HepG2 (cell line): ENCODE data around the gene IFRD1. TPM values are rescaled to one million over a fixed set of nuclear protein-coding genes. Genes with fewer than 3 reads are reported as not detected.

ENCODE experiments used
- ETV6 ChIP-seq: sonication (generic); formaldehyde crosslinking; conservative IDR thresholded peaks from 2 replicates; pipeline ENCODE4 v1.4.0; 2020; ENCODE audit warnings: missing genetic modification reagents
- FOXK1 ChIP-seq: sonication (generic); formaldehyde crosslinking; IDR thresholded peaks from 2 replicates; pipeline ENCODE4 v1.4.0; 2020; ENCODE audit warnings: low read depth, missing genetic modification reagents, borderline replicate concordance
- GABPA ChIP-seq, 2 experiments: IDR thresholded peaks; 2 replicates each; pipeline ENCODE4 v1.6.1; 2011 to 2016; ENCODE audit warnings: low read depth in 2 of 2, low read length in 1 of 2, missing biosample characterization in 1 of 2, missing genetic modification characterization in 1 of 2
- HNRNPH1 ChIP-seq: fragments of 200-400 bp; formaldehyde crosslinking; optimal IDR thresholded peaks from 2 replicates; pipeline ENCODE3; 2017; ENCODE audit warnings: mild to moderate bottlenecking, low read depth, low read length
- JDP2 ChIP-seq: sonication (generic); formaldehyde crosslinking; IDR thresholded peaks from 2 replicates; pipeline ENCODE4 v1.8.1; 2022; ENCODE audit warnings: missing genetic modification reagents, borderline replicate concordance
- KDM2A ChIP-seq: sonication (generic); formaldehyde crosslinking; IDR thresholded peaks from 2 replicates; pipeline ENCODE4 v1.4.0; 2020; ENCODE audit warnings: low read depth, missing genetic modification reagents, borderline replicate concordance
- NFRKB ChIP-seq: fragments of 450-650 bp; IDR thresholded peaks from 2 replicates; pipeline ENCODE4 v1.6.1; 2017
- NR2F1 ChIP-seq, 2 experiments: fragments of 450-650 bp in 1 of 2; formaldehyde crosslinking in 1 of 2; IDR thresholded peaks; 2 replicates each; pipeline versions ENCODE4 v1.5.0 to v1.6.1; 2016 to 2020; ENCODE audit warnings: mild to moderate bottlenecking in 1 of 2, missing compliant biosample characterization in 1 of 2, missing genetic modification reagents in 1 of 2, moderate library complexity in 1 of 2
- TAF15 ChIP-seq: fragments of 200-400 bp; formaldehyde crosslinking; IDR thresholded peaks from one replicate; pipeline ENCODE4 v1.6.1; 2018; ENCODE audit warnings: mild to moderate bottlenecking, low read depth, low read length; ENCODE audit not compliant: poor library complexity, severe bottlenecking
- ZNF816 ChIP-seq: sonication (generic); formaldehyde crosslinking; IDR thresholded peaks from 2 replicates; pipeline ENCODE4 v1.8.0; 2022; ENCODE audit warnings: missing genetic modification reagents, mild to moderate bottlenecking, borderline replicate concordance
- polyA plus RNA-seq, 8 experiments: library from polyadenylated mRNA; depleted of rRNA in 3 of 8; stranded (reverse) in 7 of 8; unstranded in 1 of 8; fragments of >200 nt; fragmentation: Illumina TruSeq in 4 of 8; extraction: Trizol in 4 of 8; gene quantifications; 2 replicates each; pipeline versions ENCODE4 v1.2.1 to v1.2.3, GENCODE V29; 2011 to 2016; ENCODE audit warnings: low read depth in 4 of 8, missing spikeins in 1 of 8, mixed read lengths in 1 of 8; ENCODE audit not compliant: insufficient read depth in 1 of 8
- total RNA-seq, 5 experiments: library from RNA; depleted of rRNA; stranded (reverse); fragments of >200 nt; fragmentation: Illumina TruSeq; extraction: Trizol; gene quantifications; 2 replicates each; pipeline ENCODE4 v1.2.3, GENCODE V29; 2016; ENCODE audit warnings: low read depth in 1 of 5
- TF ChIP-seq, protein P1 (sequence below): sonication (generic); formaldehyde crosslinking; IDR thresholded peaks from 2 replicates; pipeline ENCODE4 v1.4.0; 2020; ENCODE audit warnings: missing genetic modification reagents, borderline replicate concordance
- TF ChIP-seq, protein P2 (sequence below): IDR thresholded peaks from 2 replicates; pipeline ENCODE4 v1.6.1; 2016; ENCODE audit warnings: low read depth, control low read depth
- TF ChIP-seq, protein P3 (sequence below): sonication (generic); formaldehyde crosslinking; IDR thresholded peaks from 2 replicates; pipeline ENCODE4 v1.4.0; 2020; ENCODE audit warnings: missing genetic modification reagents
- TF ChIP-seq, protein P4 (sequence below): sonication (generic); formaldehyde crosslinking; IDR thresholded peaks from 2 replicates; pipeline ENCODE4 v1.5.0; 2020; ENCODE audit warnings: missing genetic modification reagents, mild to moderate bottlenecking, borderline replicate concordance
- TF ChIP-seq, protein P5 (sequence below): sonication (generic); formaldehyde crosslinking; IDR thresholded peaks from 2 replicates; pipeline ENCODE4 v1.4.0; 2020; ENCODE audit warnings: mild to moderate bottlenecking, missing genetic modification reagents
- TF ChIP-seq, protein P6 (sequence below): sonication (generic); formaldehyde crosslinking; IDR thresholded peaks from 2 replicates; pipeline ENCODE4 v1.4.0; 2020; ENCODE audit warnings: missing genetic modification reagents

Gene IFRD1
- total and polyA plus RNA-seq, 2 of the 13 experiments (the other 11 are each of a cell fraction or from before 2014, with no cell fraction given): 50.9 to 55.5 TPM

DNA sequence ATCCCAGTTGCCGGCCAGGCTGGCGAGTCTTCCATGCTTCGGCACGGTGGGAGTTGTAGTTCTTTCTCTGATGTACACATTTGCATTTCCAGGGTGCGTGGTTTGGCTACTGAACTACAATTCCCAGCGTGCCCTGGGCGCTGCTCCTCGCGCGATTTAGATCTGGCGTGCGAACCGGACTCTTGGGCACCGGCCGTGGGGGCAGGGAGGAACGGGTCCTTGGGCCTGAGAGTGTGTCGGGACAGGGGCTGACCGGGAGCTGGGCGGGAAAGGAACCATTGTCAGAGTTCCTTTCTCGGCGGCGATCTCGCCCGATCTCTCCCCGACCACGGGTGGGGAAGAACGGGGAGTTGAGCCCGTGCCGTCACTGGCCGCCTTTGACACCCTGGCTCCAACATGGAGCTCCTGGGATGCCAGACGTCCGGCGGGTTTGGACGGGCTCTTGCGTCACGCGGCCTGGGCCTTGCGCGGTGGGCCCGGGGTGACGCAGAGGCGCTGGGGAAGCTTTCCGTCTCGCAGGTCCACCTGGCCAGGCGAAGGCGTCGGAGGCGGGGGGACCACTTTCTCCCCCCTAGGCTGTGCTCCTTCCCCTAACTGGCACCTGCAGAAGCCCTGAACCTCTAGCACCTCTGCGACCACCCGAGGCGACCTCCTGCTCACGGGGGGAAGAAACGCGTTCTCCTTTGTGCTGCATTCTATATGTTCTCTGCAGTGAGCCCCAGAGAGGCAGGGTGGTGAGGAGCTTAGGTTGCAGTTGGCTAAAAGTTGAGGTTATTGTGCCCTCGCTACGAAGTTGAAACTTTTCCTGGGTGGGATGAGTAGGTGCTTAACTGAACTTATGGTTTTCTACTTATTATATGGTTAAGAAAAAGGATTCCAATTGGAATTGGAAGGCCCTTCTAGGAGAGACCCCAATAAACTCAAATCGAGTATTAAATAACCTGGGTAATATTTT lies 824 bp downstream of the IFRD1 start (continued):
- TF ChIP-seq, protein P1, sequence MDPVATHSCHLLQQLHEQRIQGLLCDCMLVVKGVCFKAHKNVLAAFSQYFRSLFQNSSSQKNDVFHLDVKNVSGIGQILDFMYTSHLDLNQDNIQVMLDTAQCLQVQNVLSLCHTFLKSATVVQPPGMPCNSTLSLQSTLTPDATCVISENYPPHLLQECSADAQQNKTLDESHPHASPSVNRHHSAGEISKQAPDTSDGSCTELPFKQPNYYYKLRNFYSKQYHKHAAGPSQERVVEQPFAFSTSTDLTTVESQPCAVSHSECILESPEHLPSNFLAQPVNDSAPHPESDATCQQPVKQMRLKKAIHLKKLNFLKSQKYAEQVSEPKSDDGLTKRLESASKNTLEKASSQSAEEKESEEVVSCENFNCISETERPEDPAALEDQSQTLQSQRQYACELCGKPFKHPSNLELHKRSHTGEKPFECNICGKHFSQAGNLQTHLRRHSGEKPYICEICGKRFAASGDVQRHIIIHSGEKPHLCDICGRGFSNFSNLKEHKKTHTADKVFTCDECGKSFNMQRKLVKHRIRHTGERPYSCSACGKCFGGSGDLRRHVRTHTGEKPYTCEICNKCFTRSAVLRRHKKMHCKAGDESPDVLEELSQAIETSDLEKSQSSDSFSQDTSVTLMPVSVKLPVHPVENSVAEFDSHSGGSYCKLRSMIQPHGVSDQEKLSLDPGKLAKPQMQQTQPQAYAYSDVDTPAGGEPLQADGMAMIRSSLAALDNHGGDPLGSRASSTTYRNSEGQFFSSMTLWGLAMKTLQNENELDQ (CRISPR knock-in tag): no peak
- TF ChIP-seq, protein P2, sequence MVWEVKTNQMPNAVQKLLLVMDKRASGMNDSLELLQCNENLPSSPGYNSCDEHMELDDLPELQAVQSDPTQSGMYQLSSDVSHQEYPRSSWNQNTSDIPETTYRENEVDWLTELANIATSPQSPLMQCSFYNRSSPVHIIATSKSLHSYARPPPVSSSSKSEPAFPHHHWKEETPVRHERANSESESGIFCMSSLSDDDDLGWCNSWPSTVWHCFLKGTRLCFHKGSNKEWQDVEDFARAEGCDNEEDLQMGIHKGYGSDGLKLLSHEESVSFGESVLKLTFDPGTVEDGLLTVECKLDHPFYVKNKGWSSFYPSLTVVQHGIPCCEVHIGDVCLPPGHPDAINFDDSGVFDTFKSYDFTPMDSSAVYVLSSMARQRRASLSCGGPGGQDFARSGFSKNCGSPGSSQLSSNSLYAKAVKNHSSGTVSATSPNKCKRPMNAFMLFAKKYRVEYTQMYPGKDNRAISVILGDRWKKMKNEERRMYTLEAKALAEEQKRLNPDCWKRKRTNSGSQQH: no peak; the same call in 1 of the 2 replicates
- TF ChIP-seq NFRKB (no peak), HNRNPH1 (no peak), ZNF816 (CRISPR knock-in tag) (no peak), TAF15 (peak; percentile 37), NR2F1 (CRISPR knock-in tag; IDR thresholded peaks at IDR 0.05) (no peak), ETV6 (CRISPR knock-in tag) (no peak), FOXK1 (CRISPR knock-in tag) (peak; percentile 7; the same call in 1 of the 2 replicates), GABPA (IDR thresholded peaks at IDR 0.05; ENCODE audit: low read depth, low read length) (no peak), GABPA (CRISPR knock-in tag; IDR thresholded peaks at IDR 0.05; ENCODE audit: low read depth) (peak; percentile 67), KDM2A (CRISPR knock-in tag) (peak; percentile 95), JDP2 (CRISPR knock-in tag) (no peak)
- TF ChIP-seq, protein P3, sequence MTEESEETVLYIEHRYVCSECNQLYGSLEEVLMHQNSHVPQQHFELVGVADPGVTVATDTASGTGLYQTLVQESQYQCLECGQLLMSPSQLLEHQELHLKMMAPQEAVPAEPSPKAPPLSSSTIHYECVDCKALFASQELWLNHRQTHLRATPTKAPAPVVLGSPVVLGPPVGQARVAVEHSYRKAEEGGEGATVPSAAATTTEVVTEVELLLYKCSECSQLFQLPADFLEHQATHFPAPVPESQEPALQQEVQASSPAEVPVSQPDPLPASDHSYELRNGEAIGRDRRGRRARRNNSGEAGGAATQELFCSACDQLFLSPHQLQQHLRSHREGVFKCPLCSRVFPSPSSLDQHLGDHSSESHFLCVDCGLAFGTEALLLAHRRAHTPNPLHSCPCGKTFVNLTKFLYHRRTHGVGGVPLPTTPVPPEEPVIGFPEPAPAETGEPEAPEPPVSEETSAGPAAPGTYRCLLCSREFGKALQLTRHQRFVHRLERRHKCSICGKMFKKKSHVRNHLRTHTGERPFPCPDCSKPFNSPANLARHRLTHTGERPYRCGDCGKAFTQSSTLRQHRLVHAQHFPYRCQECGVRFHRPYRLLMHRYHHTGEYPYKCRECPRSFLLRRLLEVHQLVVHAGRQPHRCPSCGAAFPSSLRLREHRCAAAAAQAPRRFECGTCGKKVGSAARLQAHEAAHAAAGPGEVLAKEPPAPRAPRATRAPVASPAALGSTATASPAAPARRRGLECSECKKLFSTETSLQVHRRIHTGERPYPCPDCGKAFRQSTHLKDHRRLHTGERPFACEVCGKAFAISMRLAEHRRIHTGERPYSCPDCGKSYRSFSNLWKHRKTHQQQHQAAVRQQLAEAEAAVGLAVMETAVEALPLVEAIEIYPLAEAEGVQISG (CRISPR knock-in tag): peak; percentile 77
- TF ChIP-seq, protein P4, sequence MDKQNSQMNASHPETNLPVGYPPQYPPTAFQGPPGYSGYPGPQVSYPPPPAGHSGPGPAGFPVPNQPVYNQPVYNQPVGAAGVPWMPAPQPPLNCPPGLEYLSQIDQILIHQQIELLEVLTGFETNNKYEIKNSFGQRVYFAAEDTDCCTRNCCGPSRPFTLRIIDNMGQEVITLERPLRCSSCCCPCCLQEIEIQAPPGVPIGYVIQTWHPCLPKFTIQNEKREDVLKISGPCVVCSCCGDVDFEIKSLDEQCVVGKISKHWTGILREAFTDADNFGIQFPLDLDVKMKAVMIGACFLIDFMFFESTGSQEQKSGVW: 0 out of 2 replicates have a peak, but pooled peaks have one; percentile 38
- TF ChIP-seq, protein P5, sequence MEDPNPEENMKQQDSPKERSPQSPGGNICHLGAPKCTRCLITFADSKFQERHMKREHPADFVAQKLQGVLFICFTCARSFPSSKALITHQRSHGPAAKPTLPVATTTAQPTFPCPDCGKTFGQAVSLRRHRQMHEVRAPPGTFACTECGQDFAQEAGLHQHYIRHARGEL (CRISPR knock-in tag): peak; percentile 40; the same call in 1 of the 2 replicates
- TF ChIP-seq, protein P6, sequence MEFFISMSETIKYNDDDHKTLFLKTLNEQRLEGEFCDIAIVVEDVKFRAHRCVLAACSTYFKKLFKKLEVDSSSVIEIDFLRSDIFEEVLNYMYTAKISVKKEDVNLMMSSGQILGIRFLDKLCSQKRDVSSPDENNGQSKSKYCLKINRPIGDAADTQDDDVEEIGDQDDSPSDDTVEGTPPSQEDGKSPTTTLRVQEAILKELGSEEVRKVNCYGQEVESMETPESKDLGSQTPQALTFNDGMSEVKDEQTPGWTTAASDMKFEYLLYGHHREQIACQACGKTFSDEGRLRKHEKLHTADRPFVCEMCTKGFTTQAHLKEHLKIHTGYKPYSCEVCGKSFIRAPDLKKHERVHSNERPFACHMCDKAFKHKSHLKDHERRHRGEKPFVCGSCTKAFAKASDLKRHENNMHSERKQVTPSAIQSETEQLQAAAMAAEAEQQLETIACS (CRISPR knock-in tag): peak; percentile 39; the same call in 1 of the 2 replicates
